IPS-18c (cell line): Measurements from ENCODE around the gene ARL2BP.
"Not testable (repeated sequence)": the region's sequence is repeated elsewhere in the genome, so short reads cannot be mapped to it uniquely, and the experiment has no call there.

ENCODE experiments used
- H3K4me3 ChIP-seq: 2 replicates; pipeline ENCODE4 v1.7.0; 2013; ENCODE audit warnings: low read depth, mild to moderate bottlenecking, low read length, moderate library complexity; ENCODE audit not compliant: insufficient read depth
- H3K9me3 ChIP-seq: one replicate; pipeline ENCODE4 v1.6.1; 2013; ENCODE audit warnings: mild to moderate bottlenecking, low read length, moderate library complexity; ENCODE audit not compliant: control insufficient read depth, insufficient read depth

The ARL2BP gene

GRCh38 chr16:57244767-57245471 is at the start of gene ARL2BP:
TSS of gene ARL2BP (plus strand) at chr16:57245259. CDS start at chr16:57245368, 109 bp downstream.
- H3K4me3 ChIP-seq, result peak within 1 kb of the TSS; percentile 44

DNA sequence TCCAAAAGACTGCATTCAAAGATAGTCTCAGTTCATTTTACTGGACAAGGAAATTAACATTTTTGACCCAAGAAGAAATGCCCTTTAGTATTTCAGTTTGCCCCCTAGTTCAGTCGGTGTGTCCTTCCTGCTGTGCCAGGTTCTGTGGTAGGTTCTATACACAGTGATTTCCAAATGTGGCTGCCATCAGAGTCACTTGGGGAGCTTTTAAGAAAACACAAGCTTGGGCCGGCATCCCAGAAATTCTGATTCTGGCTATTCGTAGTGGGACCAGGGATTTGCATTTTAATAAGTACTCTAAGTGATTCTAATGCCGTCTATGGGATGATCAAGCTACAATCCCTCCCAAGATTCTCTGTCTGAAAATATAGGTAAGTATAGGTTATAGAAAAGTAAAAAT is 48.8 kb upstream of the ARL2BP start:
- Histone ChIP-seq H3K9me3 (peaks cover 2% of the 10 kb centered on the region), H3K4me3 (no peak overlapping the region)

More at GRCh38 chr16:57244767-57245471, at the start of gene ARL2BP:
- H3K9me3 ChIP-seq, result no peaks in the 10 kb centered on the region

GRCh38 chr16:57196753-57197152 is 48.3 kb upstream of the ARL2BP start:
- Histone ChIP-seq H3K9me3 (peaks cover 2% of the 10 kb centered on the region), H3K4me3 (no peak overlapping the region)

GRCh38 chr16:57200321-57200720 is 44.7 kb upstream of the ARL2BP start:
- not testable (repeated sequence) for H3K4me3 ChIP-seq, H3K9me3 ChIP-seq

- H3K4me3 ChIP-seq, H3K9me3 ChIP-seq: not testable (repeated sequence)
These were observed 44.1 kb upstream of the ARL2BP start for GRCh38 chr16:57200926-57201325.

DNA sequence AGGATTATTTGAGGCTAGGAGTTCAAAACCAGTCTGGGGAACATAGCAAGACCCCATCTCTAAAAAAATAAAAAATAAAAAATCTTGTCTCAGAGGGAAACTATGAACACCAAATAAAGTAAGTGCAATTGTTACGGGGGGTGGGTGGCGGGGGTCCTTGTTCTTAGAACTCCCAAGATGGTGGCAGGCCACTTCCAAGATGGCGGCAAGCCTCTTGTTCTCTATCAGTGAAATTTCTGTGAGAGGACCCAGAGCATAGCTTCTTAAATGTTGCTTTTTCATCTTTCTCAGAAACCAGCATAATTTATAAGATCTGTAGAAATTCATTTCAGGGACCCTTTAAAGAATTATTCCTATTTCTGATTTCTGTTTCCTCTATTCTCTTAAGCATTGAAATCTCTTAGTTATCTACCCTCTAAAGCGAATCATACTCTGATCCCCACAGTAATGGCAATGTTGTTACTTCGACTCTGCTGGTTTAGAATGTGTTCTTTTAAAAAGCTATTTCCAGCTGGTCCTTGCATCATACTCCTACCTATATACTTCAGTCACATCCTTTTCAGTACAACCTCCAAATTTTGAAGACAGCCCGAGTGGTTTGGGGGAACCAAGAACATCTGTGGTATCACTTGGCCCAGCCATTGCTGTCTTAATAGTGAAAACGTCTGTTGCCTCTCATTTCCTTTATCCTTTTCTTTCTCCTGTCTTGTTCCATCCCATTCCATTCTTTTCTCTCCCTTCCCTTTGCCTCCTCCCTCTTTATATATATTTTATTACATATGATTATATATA is 42.8 kb upstream of the ARL2BP start:
- no peak overlapping the region for H3K4me3 ChIP-seq

GRCh38 chr16:57203451-57203850 is 41.6 kb upstream of the ARL2BP start:
- Histone ChIP-seq H3K4me3 (no peak overlapping the region), H3K9me3 (no peaks in the 10 kb centered on the region)

More for the DNA sequence above, 42.8 kb upstream of the ARL2BP start:
- H3K9me3 ChIP-seq, result peaks cover 2% of the 10 kb centered on the region

DNA sequence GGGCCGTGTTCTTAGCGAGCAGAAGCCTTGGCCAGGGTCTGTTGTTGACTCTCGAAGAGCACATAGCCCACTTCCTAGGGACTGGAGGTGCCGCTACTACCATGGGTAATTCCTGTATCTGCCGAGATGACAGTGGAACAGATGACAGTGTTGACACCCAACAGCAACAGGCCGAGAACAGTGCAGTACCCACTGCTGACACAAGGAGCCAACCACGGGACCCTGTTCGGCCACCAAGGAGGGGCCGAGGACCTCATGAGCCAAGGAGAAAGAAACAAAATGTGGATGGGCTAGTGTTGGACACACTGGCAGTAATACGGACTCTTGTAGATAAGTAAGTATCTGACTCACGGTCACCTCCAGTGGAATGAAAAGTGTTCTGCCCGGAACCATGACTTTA is 40.4 kb upstream of the ARL2BP start:
- no peaks in the 10 kb centered on the region for H3K9me3 ChIP-seq
- no peak overlapping the region for H3K4me3 ChIP-seq

DNA sequence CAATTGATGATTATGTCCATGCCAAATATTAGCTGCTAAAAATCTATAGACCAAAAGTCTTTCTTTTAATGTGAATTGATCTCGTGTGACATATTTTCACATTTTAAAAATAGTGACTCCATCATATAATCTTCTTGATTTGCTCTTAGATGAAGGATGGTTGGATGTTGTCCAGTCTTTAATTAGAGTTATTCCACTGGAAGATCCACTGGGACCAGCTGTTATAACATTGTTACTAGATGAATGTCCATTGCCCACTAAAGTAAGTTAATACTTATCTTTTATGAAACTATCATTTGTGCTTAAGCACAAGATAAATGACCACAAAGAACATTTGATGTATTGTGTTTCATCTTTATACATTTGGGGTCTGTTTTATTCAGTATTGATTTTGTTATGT is 36.1 kb upstream of the ARL2BP start:
- H3K4me3 ChIP-seq, result no peak overlapping the region
- H3K9me3 ChIP-seq, result no peaks in the 10 kb centered on the region

DNA sequence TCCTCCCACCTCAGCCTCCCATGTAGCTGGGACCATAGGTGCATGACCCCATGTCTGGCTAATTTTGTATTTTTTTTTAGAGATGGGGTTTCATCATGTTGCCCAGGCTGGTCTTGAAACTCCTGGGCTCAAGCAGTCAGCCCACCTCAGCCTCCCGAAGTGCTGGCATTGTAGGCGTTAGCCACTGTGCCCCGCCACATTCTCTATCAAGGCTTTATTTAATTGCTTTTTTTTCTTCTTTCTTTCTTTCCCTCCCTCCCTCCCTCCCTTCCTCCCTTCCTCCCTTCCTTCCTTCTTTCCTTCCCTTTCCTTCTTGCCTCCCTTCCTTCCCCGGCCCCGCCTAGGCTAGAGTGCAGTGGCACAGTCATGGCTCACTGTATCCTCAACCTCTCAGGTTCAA is 35.3 kb upstream of the ARL2BP start:
- no peaks in the 10 kb centered on the region for H3K9me3 ChIP-seq

DNA sequence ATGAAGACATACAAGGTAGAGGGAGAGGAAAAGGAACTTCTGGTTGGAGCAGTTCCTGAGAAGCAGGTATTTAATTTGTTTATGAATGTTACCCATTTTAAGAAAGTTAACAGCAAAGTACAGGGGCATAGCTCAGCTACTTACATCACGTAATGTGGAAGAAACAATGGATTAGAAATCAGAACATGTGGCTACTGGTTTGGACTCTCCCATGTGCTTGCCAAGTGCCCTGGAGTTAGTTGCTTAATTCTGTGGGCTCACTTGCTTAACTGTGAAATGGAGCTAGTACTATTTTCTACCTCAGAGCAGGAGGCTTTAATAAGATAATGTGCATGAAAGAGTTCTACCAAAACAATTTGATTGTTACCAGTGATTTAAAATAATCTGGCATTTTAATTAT is 31.6 kb upstream of the ARL2BP start:
- H3K4me3 ChIP-seq, result no peak overlapping the region
- no peaks in the 10 kb centered on the region for H3K9me3 ChIP-seq

More for the DNA sequence above, 35.3 kb upstream of the ARL2BP start:
- H3K4me3 ChIP-seq, result no peak overlapping the region

DNA sequence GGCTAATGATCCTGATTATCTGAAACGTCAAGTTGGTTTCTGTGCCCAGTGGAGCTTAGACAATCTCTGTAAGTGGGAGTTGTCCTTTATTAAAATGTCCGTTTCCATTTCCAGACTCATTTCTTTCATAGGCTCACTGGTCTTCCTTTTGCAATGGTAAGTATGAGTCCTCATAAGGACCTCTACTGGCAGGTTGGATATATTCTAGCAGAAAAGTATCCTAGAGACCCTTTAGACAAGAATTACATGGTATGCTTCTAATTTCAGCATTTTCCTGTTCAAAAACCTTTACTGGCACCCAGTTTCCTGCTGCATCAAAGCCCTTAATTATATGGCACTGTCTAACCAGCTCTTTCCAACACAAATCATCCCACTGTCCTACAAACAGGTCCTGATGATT is 28.1 kb upstream of the ARL2BP start:
- Histone ChIP-seq H3K4me3 (no peak overlapping the region), H3K9me3 (no peaks in the 10 kb centered on the region)

DNA sequence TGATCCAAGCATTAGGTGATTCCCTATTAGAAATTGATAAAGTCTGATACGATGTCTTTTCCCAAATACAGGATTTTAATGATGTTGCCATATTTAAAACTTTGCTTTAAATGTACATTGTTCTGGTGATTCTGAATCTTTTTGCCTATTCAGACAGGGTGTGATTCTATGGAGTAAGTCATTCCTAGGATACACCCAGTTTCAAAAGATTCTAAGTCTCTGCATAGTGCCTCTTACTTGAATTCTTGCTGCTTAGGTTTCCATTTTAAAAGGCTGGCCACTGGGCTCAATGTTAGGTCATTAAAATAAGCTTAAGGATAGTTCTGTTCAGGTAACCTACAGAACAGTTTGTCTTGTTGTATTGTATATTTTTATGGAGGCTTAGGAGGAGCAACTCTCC is 22.0 kb upstream of the ARL2BP start:
- Histone ChIP-seq H3K4me3 (no peak overlapping the region), H3K9me3 (no peaks in the 10 kb centered on the region)

- H3K9me3 ChIP-seq, result no peaks in the 10 kb centered on the region
- no peak overlapping the region for H3K4me3 ChIP-seq
These were observed 20.3 kb upstream of the ARL2BP start for GRCh38 chr16:57224651-57225335.

- Histone ChIP-seq H3K9me3 (no peaks in the 10 kb centered on the region), H3K4me3 (no peak overlapping the region)
These were observed 19.1 kb upstream of the ARL2BP start for GRCh38 chr16:57225978-57226377.

DNA sequence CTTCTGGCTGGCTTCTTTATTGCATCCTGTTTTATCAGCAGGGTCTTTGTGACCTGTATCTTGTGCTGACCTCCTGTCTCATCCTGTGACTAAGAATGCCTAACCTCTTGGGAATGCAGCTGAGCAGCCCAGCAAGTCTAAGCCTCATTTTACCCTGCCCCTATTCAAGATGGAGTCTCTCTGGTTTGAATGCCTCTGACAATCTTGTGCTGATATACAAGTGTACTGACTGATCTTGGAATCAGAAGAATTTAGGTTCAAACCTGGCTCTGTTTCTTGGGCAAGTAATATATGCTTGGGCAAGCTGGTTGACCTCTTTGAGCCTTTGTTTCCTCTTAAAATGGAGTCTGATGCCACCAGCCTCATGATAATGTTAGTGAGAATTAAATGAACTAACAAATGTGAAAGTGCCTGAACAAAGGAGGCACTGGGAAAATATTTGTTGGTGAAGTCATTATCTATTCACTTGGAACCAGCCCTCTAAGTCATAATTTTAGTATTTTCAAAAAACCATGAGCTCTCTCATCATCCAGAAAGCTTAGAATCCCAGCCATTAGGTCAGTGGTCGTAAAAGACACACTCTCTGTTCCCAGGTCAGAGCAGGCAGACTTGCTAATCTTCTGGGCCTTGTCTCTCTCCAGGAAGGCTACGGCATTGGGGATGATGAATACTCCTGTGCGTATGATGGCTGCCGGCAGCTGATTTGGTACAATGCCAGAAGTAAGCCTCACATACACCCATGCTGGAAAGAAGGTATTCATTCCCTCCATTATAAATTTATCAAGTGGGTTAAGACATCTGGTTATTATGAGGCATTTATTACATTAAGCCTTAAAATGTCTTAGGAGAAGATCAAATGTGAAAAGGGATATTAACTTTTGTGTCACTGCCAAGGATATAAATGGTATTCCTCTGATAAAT is 18.1 kb upstream of the ARL2BP start:
- no peak overlapping the region for H3K4me3 ChIP-seq
- no peaks in the 10 kb centered on the region for H3K9me3 ChIP-seq

DNA sequence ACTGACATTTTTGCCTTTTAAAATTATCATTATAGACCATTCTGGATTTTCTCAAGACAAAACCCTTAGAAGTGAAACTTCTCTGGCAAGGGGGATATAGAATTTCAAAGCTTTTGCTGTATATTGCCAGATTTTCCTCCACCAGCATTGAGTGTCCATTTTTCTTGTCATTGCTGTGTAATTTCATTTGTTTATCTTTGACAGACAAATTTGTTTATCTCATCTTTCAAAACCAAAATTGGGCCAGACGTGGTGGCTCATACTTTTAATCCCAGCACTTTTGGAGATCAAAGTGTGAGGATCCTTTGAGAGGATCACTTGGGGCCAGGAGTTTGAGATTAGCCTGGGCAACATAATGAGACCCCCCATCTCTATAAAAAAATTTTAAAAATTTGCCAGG is 16.0 kb upstream of the ARL2BP start:
- Histone ChIP-seq H3K9me3 (no peaks in the 10 kb centered on the region), H3K4me3 (no peak overlapping the region)
